Smooth muscle cell (in vitro differentiated cells): ENCODE measurements around the gene FPR2. TPM values are rescaled to one million over a fixed set of nuclear protein-coding genes. Genes with fewer than 3 reads are reported as not detected.

Source experiments
- DNase-seq: peaks from one replicate; lab custom pipeline; 2025; ENCODE audit not compliant: unreplicated experiment; lab: John Stamatoyannopoulos, UW
- H2AFZ ChIP-seq: fragments of 200-600 bp; sonication (generic); 2 replicates; pipeline ENCODE4 v1.6.0; 2016; ENCODE audit warnings: antibody characterized with exemption, low read depth, mild to moderate bottlenecking
- H3F3A ChIP-seq: fragments of 200-600 bp; sonication (generic); 2 replicates; pipeline ENCODE4 v1.6.0; 2017; ENCODE audit warnings: antibody characterized with exemption, low read depth
- H3K27ac ChIP-seq: fragments of 200-600 bp; sonication (generic); 2 replicates; pipeline ENCODE4 v1.5.1; 2016; ENCODE audit warnings: low read depth, mild to moderate bottlenecking
- H3K27me3 ChIP-seq: fragments of 200-600 bp; sonication (generic); 2 replicates; pipeline ENCODE4 v1.6.1; 2016; ENCODE audit warnings: low read depth, mild to moderate bottlenecking
- H3K36me3 ChIP-seq: fragments of 200-600 bp; sonication (generic); 2 replicates; pipeline ENCODE4 v1.5.1; 2016; ENCODE audit warnings: low read depth
- H3K4me1 ChIP-seq: fragments of 200-600 bp; sonication (generic); 2 replicates; pipeline ENCODE4 v1.5.1; 2016; ENCODE audit warnings: low read depth
- H3K4me2 ChIP-seq: fragments of 200-600 bp; sonication (generic); 2 replicates; pipeline ENCODE4 v1.6.0; 2016; ENCODE audit warnings: mild to moderate bottlenecking
- H3K4me3 ChIP-seq: fragments of 200-600 bp; sonication (generic); 2 replicates; pipeline ENCODE4 v1.5.1; 2016; ENCODE audit warnings: mild to moderate bottlenecking
- H3K79me2 ChIP-seq: fragments of 200-600 bp; sonication (generic); 2 replicates; pipeline ENCODE4 v1.6.0; 2016; ENCODE audit warnings: low read depth, mild to moderate bottlenecking
- H3K9ac ChIP-seq: fragments of 200-600 bp; sonication (generic); 2 replicates; pipeline ENCODE4 v1.6.0; 2016; ENCODE audit warnings: low read depth
- H3K9me3 ChIP-seq: fragments of 200-600 bp; sonication (generic); replicated peaks from 2 replicates; pipeline ENCODE4 v1.5.1; 2016; ENCODE audit warnings: low read depth
- H4K20me1 ChIP-seq: fragments of 200-600 bp; sonication (generic); 2 replicates; pipeline ENCODE4 v1.6.0; 2016; ENCODE audit warnings: low read depth
- WGBS: methylation state at CpG from one replicate; pipeline ENCODE4 v1.1.7; 2016; ENCODE audit warnings: low lambda C conversion rate; 5-methylcytosine and 5-hydroxymethylcytosine counted together
- polyA plus RNA-seq: library from polyadenylated mRNA; unstranded; fragments of >200 nt; fragmentation: Nextera tagmentation; extraction: Ambion mirVana; gene quantifications from 2 replicates; pipeline ENCODE4 v1.2.1, GENCODE V29; 2016
- total RNA-seq: library from RNA; depleted of rRNA; stranded (reverse); fragments of >200 nt; gene quantifications from 2 replicates; pipeline ENCODE4 v1.2.3, GENCODE V29; 2014
- TF ChIP-seq, protein P1 (sequence below): fragments of 200-600 bp; sonication (generic); IDR thresholded peaks from 2 replicates; pipeline ENCODE4 v1.5.1; 2017; ENCODE audit warnings: borderline replicate concordance, mild to moderate bottlenecking, antibody characterized with exemption; ENCODE audit not compliant: insufficient read depth, poor library complexity, severe bottlenecking

The FPR2 gene
- total and polyA plus RNA-seq, 2 experiments from 2014 or later, result not detected

GRCh38 chr19:51755571-51755970 lies 5.4 kb upstream of the FPR2 start:
- WGBS, result 80% methylated on average over 7 of the region's 7 CpGs
- Histone ChIP-seq H3K9me3 (no peaks in the 10 kb centered on the region), H3F3A (no peaks in the 10 kb centered on the region), H3K79me2 (no peaks in the 10 kb centered on the region), H3K4me2 (no peak overlapping the region), H3K4me1 (no peaks in the 10 kb centered on the region), H2AFZ (no peak overlapping the region), H3K27me3 (no peaks in the 10 kb centered on the region), H3K4me3 (no peak overlapping the region), H3K27ac (no peak overlapping the region), H4K20me1 (no peaks in the 10 kb centered on the region), H3K9ac (no peak overlapping the region), H3K36me3 (no peaks in the 10 kb centered on the region)
- DNase-seq, result no peak
- TF ChIP-seq, protein P1, sequence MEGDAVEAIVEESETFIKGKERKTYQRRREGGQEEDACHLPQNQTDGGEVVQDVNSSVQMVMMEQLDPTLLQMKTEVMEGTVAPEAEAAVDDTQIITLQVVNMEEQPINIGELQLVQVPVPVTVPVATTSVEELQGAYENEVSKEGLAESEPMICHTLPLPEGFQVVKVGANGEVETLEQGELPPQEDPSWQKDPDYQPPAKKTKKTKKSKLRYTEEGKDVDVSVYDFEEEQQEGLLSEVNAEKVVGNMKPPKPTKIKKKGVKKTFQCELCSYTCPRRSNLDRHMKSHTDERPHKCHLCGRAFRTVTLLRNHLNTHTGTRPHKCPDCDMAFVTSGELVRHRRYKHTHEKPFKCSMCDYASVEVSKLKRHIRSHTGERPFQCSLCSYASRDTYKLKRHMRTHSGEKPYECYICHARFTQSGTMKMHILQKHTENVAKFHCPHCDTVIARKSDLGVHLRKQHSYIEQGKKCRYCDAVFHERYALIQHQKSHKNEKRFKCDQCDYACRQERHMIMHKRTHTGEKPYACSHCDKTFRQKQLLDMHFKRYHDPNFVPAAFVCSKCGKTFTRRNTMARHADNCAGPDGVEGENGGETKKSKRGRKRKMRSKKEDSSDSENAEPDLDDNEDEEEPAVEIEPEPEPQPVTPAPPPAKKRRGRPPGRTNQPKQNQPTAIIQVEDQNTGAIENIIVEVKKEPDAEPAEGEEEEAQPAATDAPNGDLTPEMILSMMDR, result no peak

DNA sequence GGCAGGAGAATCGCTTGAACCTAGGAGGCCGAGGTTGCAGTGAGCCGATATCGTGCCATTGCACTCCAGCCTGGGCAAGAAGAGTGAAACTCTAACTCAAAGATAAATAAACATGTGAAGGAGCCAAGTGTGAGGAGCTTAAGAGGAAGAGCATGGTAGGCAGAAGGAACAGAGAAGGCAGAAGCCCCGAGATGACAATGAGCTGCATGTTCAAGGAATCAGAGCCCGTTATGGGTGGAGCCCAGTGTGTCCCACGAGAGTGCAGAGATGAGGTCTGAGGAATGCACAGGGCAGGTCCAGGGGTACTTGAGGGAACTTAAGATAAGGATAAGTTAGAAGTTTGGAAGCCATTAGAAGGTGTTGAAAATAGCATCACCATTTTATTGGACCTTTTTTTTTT lies 716 bp downstream of the FPR2 start:
- H2AFZ ChIP-seq, result no peak overlapping the region
- H4K20me1 ChIP-seq, result no peaks in the 10 kb centered on the region

DNA sequence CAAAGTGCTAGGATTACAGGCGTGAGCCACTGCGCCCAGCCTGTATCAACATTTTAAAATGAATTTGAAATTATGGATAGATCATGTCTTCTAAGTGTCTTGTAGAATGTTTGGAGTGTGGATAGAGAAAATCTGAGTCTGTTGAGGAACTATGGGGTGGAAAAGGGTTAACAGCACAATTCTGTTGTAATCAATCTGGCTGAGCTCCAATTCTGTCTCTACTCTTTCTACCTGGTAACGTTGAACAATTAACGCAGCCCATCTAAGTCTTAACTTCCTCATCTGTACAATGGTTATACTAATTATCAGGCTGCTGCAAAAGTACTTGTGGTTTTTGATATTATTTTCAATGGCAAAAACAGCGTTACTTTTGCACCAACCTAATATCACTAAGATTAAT lies 4.1 kb downstream of the FPR2 start:
- Histone ChIP-seq H3K9me3 (no peaks in the 10 kb centered on the region), H3F3A (no peaks in the 10 kb centered on the region), H3K79me2 (no peaks in the 10 kb centered on the region), H4K20me1 (no peaks in the 10 kb centered on the region), H3K4me1 (no peaks in the 10 kb centered on the region), H3K27ac (no peak overlapping the region), H3K9ac (no peak overlapping the region), H3K27me3 (no peaks in the 10 kb centered on the region), H3K4me2 (no peak overlapping the region), H3K36me3 (no peaks in the 10 kb centered on the region), H2AFZ (no peak overlapping the region), H3K4me3 (no peak overlapping the region)
- no peak for DNase-seq
- 83% methylated on average over 5 of the region's 5 CpGs for WGBS
- TF ChIP-seq, protein P1, result no peak

More for the DNA sequence above, 716 bp downstream of the FPR2 start:
- Histone ChIP-seq H3F3A (no peaks in the 10 kb centered on the region), H3K27me3 (no peaks in the 10 kb centered on the region), H3K36me3 (no peaks in the 10 kb centered on the region), H3K4me2 (no peak overlapping the region), H3K4me1 (no peaks in the 10 kb centered on the region), H3K9me3 (no peaks in the 10 kb centered on the region), H3K9ac (no peak overlapping the region), H3K27ac (no peak overlapping the region), H3K4me3 (no peak overlapping the region), H3K79me2 (no peaks in the 10 kb centered on the region)
- TF ChIP-seq, protein P1, result no peak
- no peak for DNase-seq
- WGBS, result 85% methylated on average over 7 of the region's 7 CpGs

DNA sequence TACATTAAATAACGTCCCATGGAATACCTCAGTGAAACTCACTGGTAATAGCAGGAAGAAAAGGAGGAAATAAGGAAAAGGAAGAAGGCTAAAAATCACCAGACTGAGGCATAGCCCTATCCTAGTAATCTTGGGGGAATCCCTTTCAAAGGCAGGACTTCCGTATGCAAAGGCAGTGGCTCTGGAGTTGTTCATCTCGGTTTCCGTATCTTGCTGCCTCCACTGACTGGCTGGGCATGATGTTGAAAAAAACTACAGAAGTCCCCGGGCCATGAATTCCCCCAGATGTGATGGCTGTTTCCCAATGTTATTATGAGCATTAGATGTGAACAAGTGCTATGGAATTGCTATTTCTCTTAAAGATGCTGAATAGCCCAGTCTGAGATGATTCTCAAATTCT lies 5.5 kb downstream of the FPR2 start:
- 75% methylated on average over 5 of the region's 5 CpGs for WGBS
- H3K4me2 ChIP-seq, result no peak overlapping the region
- H3K9ac ChIP-seq, result no peak overlapping the region
- H4K20me1 ChIP-seq, result no peaks in the 10 kb centered on the region
- H3K4me3 ChIP-seq, result no peak overlapping the region
- H2AFZ ChIP-seq, result no peak overlapping the region
- H3K27me3 ChIP-seq, result no peaks in the 10 kb centered on the region
- H3F3A ChIP-seq, result no peaks in the 10 kb centered on the region
- H3K79me2 ChIP-seq, result no peaks in the 10 kb centered on the region
- TF ChIP-seq, protein P1, result no peak
- H3K4me1 ChIP-seq, result no peaks in the 10 kb centered on the region
- no peak overlapping the region for H3K27ac ChIP-seq
- H3K9me3 ChIP-seq, result no peaks in the 10 kb centered on the region
- no peak for DNase-seq
- no peaks in the 10 kb centered on the region for H3K36me3 ChIP-seq
